HCT116 (cell line): ENCODE data around the gene PDK2. TPM values are rescaled to one million over a fixed set of nuclear protein-coding genes. Genes with fewer than 3 reads are reported as not detected.

Experiments used
- ATAC-seq: fragments of 200-7000 bp; cut with Tn5 transposase; 2 replicates; pipeline ENCODE4 v1.9.1; 2020; ENCODE audit warnings: mild to moderate bottlenecking, moderate library complexity
- BruUV-seq: library from RNA; stranded (reverse); fragments of 400-500 nt; replicated peaks from 2 replicates; lab custom pipeline; 2021; lab: Mats Ljungman, UMichigan
- CTCF ChIA-PET: fragments of 300-600 bp; sonication (Branson Sonifier 250); formaldehyde crosslinking; loops from one replicate; lab custom pipeline; 2021; ENCODE audit warnings: antibody characterized with exemption; lab: Charles Lee
- POLR2A ChIA-PET: fragments of 300-600, 350-600 bp; sonication (Branson Sonifier 250); formaldehyde crosslinking; loops from one replicate; lab custom pipeline; 2021; ENCODE audit warnings: antibody characterized with exemption; lab: Charles Lee
- RAD21 ChIA-PET, 2 experiments: fragments of 300-600 bp; sonication (Branson Sonifier 250); formaldehyde crosslinking; loops; one replicate each; lab custom pipeline; 2023; ENCODE audit warnings: low total read pairs in 2 of 2; ENCODE audit not compliant: uncharacterized antibody in 2 of 2, unreplicated experiment in 2 of 2, low non-redundant PET in 1 of 2; lab: Charles Lee
- DNase-seq: peaks from one replicate; pipeline ENCODE4 v3.0.0-alpha.2; 2010; ENCODE audit warnings: low read depth, low spot score
- H2AFZ ChIP-seq: fragments of 200-600 bp; shearing (Covaris generic), sonication (generic); 2 replicates; pipeline ENCODE4 v1.6.1; 2017; ENCODE audit warnings: low read depth, mixed run types, mixed read lengths, antibody characterized with exemption, low read length; ENCODE audit not compliant: poor library complexity, severe bottlenecking
- H3K27ac ChIP-seq: 2 replicates; pipeline ENCODE4 v1.5.1; 2012; ENCODE audit warnings: low read depth, low read length
- H3K27me3 ChIP-seq: fragments of 200-600 bp; sonication (generic); 2 replicates; pipeline ENCODE4 v1.6.1; 2016; ENCODE audit warnings: mixed run types, low read length, mixed read lengths; ENCODE audit not compliant: insufficient read depth
- H3K36me3 ChIP-seq, 2 experiments: fragments of 200-500 bp in 1 of 2; fragments of 200-600 bp in 1 of 2; sonication (Bioruptor generic) in 1 of 2; sonication (generic) in 1 of 2; 2 replicates each; pipeline versions ENCODE4 v1.5.1 to v1.6.1; 2014 to 2016; ENCODE audit warnings: low read length in 2 of 2, inconsistent platforms in 1 of 2, mixed read lengths in 1 of 2, mixed run types in 1 of 2; ENCODE audit not compliant: insufficient read depth in 2 of 2, control insufficient read depth in 1 of 2
- H3K4me1 ChIP-seq, 2 experiments: fragments of 200-600 bp in 1 of 2; sonication (generic) in 1 of 2; 2 replicates each; pipeline versions ENCODE4 v1.5.1 to v1.6.1; 2012 to 2017; ENCODE audit warnings: low read length in 2 of 2, inconsistent platforms in 1 of 2, mild to moderate bottlenecking in 1 of 2, mixed read lengths in 1 of 2, mixed run types in 1 of 2, moderate library complexity in 1 of 2; ENCODE audit not compliant: insufficient read depth in 2 of 2, control insufficient read depth in 1 of 2
- H3K4me2 ChIP-seq: fragments of 200-600 bp; sonication (generic); 2 replicates; pipeline ENCODE4 v1.6.1; 2017; ENCODE audit warnings: mixed run types, low read length, mixed read lengths
- H3K4me3 ChIP-seq, 2 experiments: fragments of 200-600 bp in 1 of 2; sonication (generic) in 1 of 2; replicated peaks in 1 of 2; 2 replicates each; pipeline ENCODE4 v1.5.1; 2011 to 2016; ENCODE audit warnings: low read length in 2 of 2, control low read depth in 1 of 2, low read depth in 1 of 2, mild to moderate bottlenecking in 1 of 2, mixed read lengths in 1 of 2, mixed run types in 1 of 2
- H3K79me2 ChIP-seq: fragments of 200-600 bp; sonication (generic); 2 replicates; pipeline ENCODE4 v1.6.1; 2017; ENCODE audit warnings: mild to moderate bottlenecking, mixed run types, low read length, moderate library complexity, mixed read lengths; ENCODE audit not compliant: insufficient read depth
- H3K9ac ChIP-seq: fragments of 200-600 bp; sonication (generic); 2 replicates; pipeline ENCODE4 v1.6.1; 2016; ENCODE audit warnings: low read length, mixed read lengths
- H3K9me2 ChIP-seq: fragments of 200-600 bp; sonication (generic), shearing (Covaris generic); 2 replicates; pipeline ENCODE4 v1.6.1; 2017; ENCODE audit warnings: mixed run types, mild to moderate bottlenecking, moderate library complexity; ENCODE audit not compliant: insufficient read depth
- H3K9me3 ChIP-seq, 2 experiments: fragments of 200-500 bp in 1 of 2; fragments of 200-600 bp in 1 of 2; sonication (Bioruptor generic) in 1 of 2; sonication (generic) in 1 of 2; 2 replicates each; pipeline ENCODE4 v1.6.1; 2014 to 2017; ENCODE audit warnings: low read length in 2 of 2, mixed read lengths in 2 of 2, inconsistent platforms in 1 of 2, low read depth in 1 of 2, mild to moderate bottlenecking in 1 of 2, mixed run types in 1 of 2, moderate library complexity in 1 of 2; ENCODE audit not compliant: control insufficient read depth in 1 of 2, insufficient read depth in 1 of 2
- H4K20me1 ChIP-seq: fragments of 200-600 bp; sonication (generic), shearing (Covaris generic); 2 replicates; pipeline ENCODE4 v1.6.1; 2017; ENCODE audit warnings: mixed run types, mild to moderate bottlenecking, moderate library complexity; ENCODE audit not compliant: insufficient read depth
- CBX3 ChIP-seq: IDR thresholded peaks from 2 replicates; pipeline ENCODE4 v1.6.1; 2012; ENCODE audit warnings: low read depth
- CEBPB ChIP-seq: IDR thresholded peaks from 2 replicates; pipeline ENCODE4 v1.6.1; 2012; ENCODE audit warnings: low read depth
- ELF1 ChIP-seq: IDR thresholded peaks from 2 replicates; pipeline ENCODE4 v1.6.1; 2012; ENCODE audit warnings: low read depth, borderline replicate concordance
- EZH2phosphoT487 ChIP-seq: fragments of 200-600 bp; IDR thresholded peaks from 2 replicates; pipeline ENCODE4 v1.6.1; 2018; ENCODE audit warnings: antibody characterized with exemption, borderline replicate concordance
- JUND ChIP-seq: IDR thresholded peaks from 2 replicates; pipeline ENCODE4 v1.6.1; 2012
- POLR2AphosphoS5 ChIP-seq: IDR thresholded peaks from 2 replicates; pipeline ENCODE4 v1.6.1; 2011; ENCODE audit warnings: mild to moderate bottlenecking, low read depth, low read length, moderate library complexity
- RAD21 ChIP-seq: IDR thresholded peaks from 2 replicates; pipeline ENCODE4 v1.6.1; 2012; ENCODE audit warnings: low read depth, mild to moderate bottlenecking
- SP1 ChIP-seq: IDR thresholded peaks from 2 replicates; pipeline ENCODE4 v1.6.1; 2012; ENCODE audit warnings: low read depth
- SRF ChIP-seq: IDR thresholded peaks from 2 replicates; pipeline ENCODE4 v1.6.1; 2012; ENCODE audit warnings: low read depth
- TCF7L2 ChIP-seq: IDR thresholded peaks from 2 replicates; pipeline ENCODE4 v1.7.0; 2011; ENCODE audit warnings: borderline replicate concordance, inconsistent platforms; ENCODE audit not compliant: insufficient read depth, insufficient read length; ENCODE audit errors: extremely low read depth
- ZFX ChIP-seq: fragments of 450-650 bp; IDR thresholded peaks from 2 replicates; pipeline ENCODE4 v1.6.1; 2017
- intact Hi-C: fragments of 100-400 bp; cut with micrococcal nuclease; formaldehyde crosslinking; loops from 2 replicates; pipeline ENCODE4 v1.10.0; 2022
- total RNA-seq: library from RNA; stranded (reverse); gene quantifications from one replicate; pipeline ENCODE4 v1.2.1, GENCODE V29; 2021; ENCODE audit not compliant: unreplicated experiment
- TF ChIP-seq, protein P1 (sequence below), 3 experiments: fragments of 200-600 bp in 1 of 3; sonication (generic) in 1 of 3; IDR thresholded peaks in 2 of 3; conservative IDR thresholded peaks in 1 of 3; 2 replicates each; pipeline ENCODE4 v1.5.1; 2012 to 2017; ENCODE audit warnings: low read depth in 2 of 3, low read length in 2 of 3, antibody characterized with exemption in 1 of 3, borderline replicate concordance in 1 of 3, control low read depth in 1 of 3, mild to moderate bottlenecking in 1 of 3, mixed read lengths in 1 of 3, mixed run types in 1 of 3, moderate library complexity in 1 of 3; ENCODE audit not compliant: insufficient read depth in 1 of 3
- TF ChIP-seq, protein P2 (sequence below): IDR thresholded peaks from 2 replicates; pipeline ENCODE4 v1.6.1; 2011; ENCODE audit warnings: mild to moderate bottlenecking, low read length, moderate library complexity; ENCODE audit not compliant: insufficient replicate concordance; ENCODE audit errors: extremely low read depth

Gene PDK2
- total RNA-seq, 1 experiment from 2014 or later, result 39.1 TPM

DNA sequence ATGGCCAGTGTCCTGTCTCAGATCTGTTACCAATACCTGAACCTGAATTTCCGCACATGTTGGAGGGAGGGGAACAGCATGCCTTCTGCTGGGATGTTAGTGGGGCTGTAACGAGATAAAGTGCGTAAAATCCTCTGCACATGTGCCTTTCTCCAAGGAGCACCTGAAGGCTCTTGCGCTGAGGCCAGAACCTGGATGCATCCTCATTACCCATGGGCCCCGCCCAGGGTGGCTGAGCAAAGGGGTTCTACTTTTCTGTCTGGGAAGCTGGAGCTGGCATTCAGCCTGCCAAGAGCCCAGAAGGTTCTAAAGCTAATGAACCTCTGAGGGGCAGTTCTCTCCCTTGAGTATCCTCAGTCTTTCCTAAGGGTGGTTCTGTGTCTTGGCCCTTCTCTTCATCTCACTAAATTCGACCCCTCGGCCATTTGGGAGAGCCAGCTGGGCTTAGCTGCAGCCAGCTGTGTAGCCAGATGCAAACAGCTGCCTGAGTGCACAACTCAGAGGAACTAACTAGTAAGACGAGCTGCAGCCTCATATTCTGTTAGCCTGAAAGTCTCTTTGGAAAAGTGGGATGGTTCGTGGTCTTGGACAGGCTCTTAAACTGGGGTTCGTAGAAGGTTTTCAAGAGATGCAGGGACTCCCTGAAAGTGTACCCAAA is 36.7 kb upstream of the PDK2 start:
- intact Hi-C loops, result no loop called here
- no peaks in the 10 kb centered on the region for H4K20me1 ChIP-seq
- H3K27ac ChIP-seq, result peak overlapping the region; percentile 93
- RAD21 ChIA-PET, result no interaction called here
- CTCF ChIA-PET, result interaction anchor here (1.2 kb wide), 1 partner anchor 21 kb away, joined by 4 read pairs; no protein-coding TSS in a partner anchor
- no peaks in the 10 kb centered on the region for H3K9me3 ChIP-seq
- no peak overlapping the region for H2AFZ ChIP-seq
- peak overlapping the region; percentile 82 for H3K9ac ChIP-seq
- peaks cover 76% of the 10 kb centered on the region for H3K79me2 ChIP-seq
- DNase-seq, result no peak
- H3K27me3 ChIP-seq, result no peaks in the 10 kb centered on the region
- no peaks in the 10 kb centered on the region for H3K9me2 ChIP-seq
- H3K4me3 ChIP-seq, result peak overlapping the region; percentile 82 to 88
- TF ChIP-seq POLR2AphosphoS5, result peak; percentile 50
- TF ChIP-seq ZFX, result no peak
- H3K36me3 ChIP-seq, result peaks cover 0 to 12% of the 10 kb centered on the region in 2 experiments; a peak in 1 of 4 replicates
- H3K4me2 ChIP-seq, result peak overlapping the region; percentile 87
- ATAC-seq, result no peak
- peaks cover 75 to 86% of the 10 kb centered on the region in 2 experiments for H3K4me1 ChIP-seq
- TSS peak; percentile 20 for BruUV-seq
- POLR2A ChIA-PET, result interaction anchor here (7.3 kb wide), 1 partner anchor 31 kb away, joined by 65 read pairs; no protein-coding TSS in a partner anchor

DNA sequence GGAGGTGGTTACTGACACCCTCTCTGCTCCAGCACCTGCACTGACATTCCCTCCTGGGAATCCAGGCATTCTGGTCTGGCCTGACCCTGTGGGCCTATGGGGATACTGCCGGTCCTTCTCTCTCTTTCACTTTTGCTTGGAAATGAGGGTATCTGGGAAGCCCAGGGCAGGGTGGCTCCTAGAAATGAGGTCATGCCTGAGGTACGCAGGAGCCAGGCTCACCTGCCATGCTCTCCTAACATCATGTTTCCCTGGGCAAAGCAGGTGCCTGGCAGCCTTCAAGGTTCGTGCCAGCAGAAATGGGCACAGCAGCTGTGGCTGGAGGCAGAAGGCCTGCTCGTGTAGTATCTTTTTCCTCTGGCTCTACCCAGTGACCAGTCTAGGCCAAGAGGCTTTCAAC is 35.9 kb upstream of the PDK2 start:
- Histone ChIP-seq H3K79me2 (peaks cover 84% of the 10 kb centered on the region), H4K20me1 (no peaks in the 10 kb centered on the region), H3K36me3 (peaks cover 0 to 12% of the 10 kb centered on the region in 2 experiments; a peak in 1 of 4 replicates), H3K4me2 (peak overlapping the region; percentile 87), H3K27ac (peak overlapping the region; percentile 93), H2AFZ (no peak overlapping the region), H3K4me3 (peak overlapping the region; percentile 15 to 50), H3K4me1 (peaks cover 75 to 86% of the 10 kb centered on the region in 2 experiments), H3K9me2 (no peaks in the 10 kb centered on the region), H3K27me3 (no peaks in the 10 kb centered on the region), H3K9me3 (no peaks in the 10 kb centered on the region), H3K9ac (peak overlapping the region; percentile 82)
- RAD21 ChIA-PET, result interaction anchor here in 1 of 2 experiments (1.6 to 1.9 kb wide), 2 partner anchors 24 to 31 kb away, joined by 4 to 5 read pairs; no protein-coding TSS in a partner anchor
- POLR2A ChIA-PET, result interaction anchor here (1.6 to 7.3 kb wide), 3 partner anchors 24 to 31 kb away, joined by 4 to 65 read pairs (median 16); no protein-coding TSS in a partner anchor
- CTCF ChIA-PET, result interaction anchor here (1.2 to 3.9 kb wide), 3 partner anchors 19 to 31 kb away, joined by 4 to 22 read pairs (median 21); no protein-coding TSS in a partner anchor
- DNase-seq (no peak), ATAC-seq (no peak)
- no TSS peak for BruUV-seq
- intact Hi-C loops, result no loop called here
- TF ChIP-seq CBX3 (no peak), ZFX (no peak), ELF1 (no peak), JUND (no peak), SP1 (no peak), EZH2phosphoT487 (no peak), CEBPB (no peak), TCF7L2 (no peak), SRF (no peak), RAD21 (no peak)
- TF ChIP-seq, protein P1, sequence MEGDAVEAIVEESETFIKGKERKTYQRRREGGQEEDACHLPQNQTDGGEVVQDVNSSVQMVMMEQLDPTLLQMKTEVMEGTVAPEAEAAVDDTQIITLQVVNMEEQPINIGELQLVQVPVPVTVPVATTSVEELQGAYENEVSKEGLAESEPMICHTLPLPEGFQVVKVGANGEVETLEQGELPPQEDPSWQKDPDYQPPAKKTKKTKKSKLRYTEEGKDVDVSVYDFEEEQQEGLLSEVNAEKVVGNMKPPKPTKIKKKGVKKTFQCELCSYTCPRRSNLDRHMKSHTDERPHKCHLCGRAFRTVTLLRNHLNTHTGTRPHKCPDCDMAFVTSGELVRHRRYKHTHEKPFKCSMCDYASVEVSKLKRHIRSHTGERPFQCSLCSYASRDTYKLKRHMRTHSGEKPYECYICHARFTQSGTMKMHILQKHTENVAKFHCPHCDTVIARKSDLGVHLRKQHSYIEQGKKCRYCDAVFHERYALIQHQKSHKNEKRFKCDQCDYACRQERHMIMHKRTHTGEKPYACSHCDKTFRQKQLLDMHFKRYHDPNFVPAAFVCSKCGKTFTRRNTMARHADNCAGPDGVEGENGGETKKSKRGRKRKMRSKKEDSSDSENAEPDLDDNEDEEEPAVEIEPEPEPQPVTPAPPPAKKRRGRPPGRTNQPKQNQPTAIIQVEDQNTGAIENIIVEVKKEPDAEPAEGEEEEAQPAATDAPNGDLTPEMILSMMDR (IDR thresholded peaks at IDR 0.05 in 2 of 3, conservative IDR thresholded peaks at IDR 0.05 in 1 of 3; ENCODE audit: borderline replicate concordance in 1 of 3, insufficient read depth in 1 of 3, low read depth in 2 of 3, low read length in 2 of 3), result no peak
- TF ChIP-seq, protein P2, sequence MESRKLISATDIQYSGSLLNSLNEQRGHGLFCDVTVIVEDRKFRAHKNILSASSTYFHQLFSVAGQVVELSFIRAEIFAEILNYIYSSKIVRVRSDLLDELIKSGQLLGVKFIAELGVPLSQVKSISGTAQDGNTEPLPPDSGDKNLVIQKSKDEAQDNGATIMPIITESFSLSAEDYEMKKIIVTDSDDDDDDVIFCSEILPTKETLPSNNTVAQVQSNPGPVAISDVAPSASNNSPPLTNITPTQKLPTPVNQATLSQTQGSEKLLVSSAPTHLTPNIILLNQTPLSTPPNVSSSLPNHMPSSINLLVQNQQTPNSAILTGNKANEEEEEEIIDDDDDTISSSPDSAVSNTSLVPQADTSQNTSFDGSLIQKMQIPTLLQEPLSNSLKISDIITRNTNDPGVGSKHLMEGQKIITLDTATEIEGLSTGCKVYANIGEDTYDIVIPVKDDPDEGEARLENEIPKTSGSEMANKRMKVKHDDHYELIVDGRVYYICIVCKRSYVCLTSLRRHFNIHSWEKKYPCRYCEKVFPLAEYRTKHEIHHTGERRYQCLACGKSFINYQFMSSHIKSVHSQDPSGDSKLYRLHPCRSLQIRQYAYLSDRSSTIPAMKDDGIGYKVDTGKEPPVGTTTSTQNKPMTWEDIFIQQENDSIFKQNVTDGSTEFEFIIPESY, result no peak
